HG03521 (cell line): ENCODE data around the gene ABCB10.
"Not testable (repeated sequence)": the region's sequence is repeated elsewhere in the genome, so short reads cannot be mapped to it uniquely, and the experiment has no call there.

Experiments
- ATAC-seq: cut with Tn5 transposase; IDR thresholded peaks from one replicate; pipeline ENCODE4 v1.9.1; 2021; ENCODE audit warnings: mild to moderate bottlenecking, moderate library complexity; ENCODE audit not compliant: unreplicated experiment

The ABCB10 gene

DNA sequence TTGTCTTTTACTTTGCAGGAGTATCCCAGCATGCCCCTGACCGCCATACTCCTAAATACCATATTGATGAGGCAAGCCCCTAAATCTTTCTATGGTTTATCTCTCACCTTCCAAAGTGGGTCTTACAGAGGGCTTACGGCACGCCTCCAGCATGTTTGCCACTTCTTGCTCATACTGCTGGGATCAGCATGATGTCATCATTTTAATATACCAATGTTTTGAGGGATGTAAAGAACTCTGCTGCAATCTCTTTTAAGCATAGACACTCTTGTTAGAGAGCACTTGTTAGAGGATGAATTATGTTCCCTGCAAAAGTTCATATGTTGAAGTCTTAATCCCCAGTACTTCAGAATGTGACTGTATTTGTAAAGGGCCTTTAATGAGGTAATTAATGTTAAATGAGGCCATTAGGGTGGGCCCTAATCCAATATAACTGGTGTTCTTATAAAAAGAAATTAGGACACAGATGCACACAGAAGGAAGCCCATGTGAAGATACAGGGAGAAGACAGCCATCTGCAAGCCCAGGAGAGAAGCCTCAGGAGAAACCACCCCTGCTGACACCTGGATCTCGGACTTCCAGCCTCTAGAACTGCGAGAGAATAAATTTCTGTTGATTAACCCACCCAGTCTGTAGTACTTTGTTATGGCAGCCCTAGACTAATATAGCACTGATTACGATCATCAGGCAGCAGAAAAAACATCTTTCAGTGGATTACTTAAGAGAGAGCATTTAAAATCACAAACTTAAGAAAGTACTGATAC is 16.4 kb upstream of the ABCB10 start:
- ATAC-seq: no peak

DNA sequence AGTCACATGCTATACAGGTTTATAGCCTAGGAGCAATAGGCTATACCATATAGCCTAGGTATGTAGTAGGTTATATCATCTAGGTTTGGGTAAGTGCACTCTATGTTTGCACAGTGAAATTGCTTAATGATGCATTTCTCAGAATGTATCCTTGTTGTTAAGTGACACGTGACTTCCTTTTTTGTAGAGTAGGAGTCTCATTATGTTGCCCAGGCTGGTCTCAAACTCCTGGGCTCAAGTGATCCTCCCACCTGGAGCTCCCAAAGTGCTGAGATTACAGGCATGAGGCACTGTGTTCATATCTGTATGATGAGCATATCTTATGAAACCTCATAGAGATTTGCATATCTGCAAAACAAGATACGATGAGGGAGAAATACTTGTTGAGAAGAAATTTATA is 13.8 kb upstream of the ABCB10 start:
- no peak for ATAC-seq

DNA sequence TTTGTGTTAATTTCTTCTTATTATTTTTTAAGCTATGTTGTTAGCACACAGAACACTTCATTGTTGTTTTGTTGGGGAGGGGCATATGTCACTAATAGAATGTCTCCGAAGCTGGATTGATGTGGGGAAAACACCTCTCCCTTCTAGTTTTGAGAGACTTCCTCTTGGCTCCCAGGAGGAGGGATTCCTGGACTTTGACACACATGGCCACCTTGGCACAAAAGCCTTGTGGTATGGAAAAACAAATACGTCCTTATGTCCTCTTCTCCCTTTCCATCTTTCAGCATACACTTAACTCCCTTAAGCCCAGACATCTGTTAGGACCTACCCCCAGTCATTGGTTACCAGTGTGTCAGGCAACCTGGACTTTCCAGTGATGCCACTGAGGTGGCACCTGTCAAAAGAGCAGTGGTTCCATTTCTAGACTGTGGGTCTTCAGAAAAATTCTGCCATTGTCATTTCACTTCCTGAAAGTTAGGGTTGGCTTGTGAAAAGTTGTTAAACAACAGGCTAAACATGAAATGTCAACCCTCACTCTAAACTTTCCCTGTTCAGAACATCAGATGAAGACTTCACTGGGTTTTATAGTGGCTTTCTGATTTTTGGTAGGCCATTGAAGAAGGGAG is 12.5 kb upstream of the ABCB10 start:
- no peak for ATAC-seq

DNA sequence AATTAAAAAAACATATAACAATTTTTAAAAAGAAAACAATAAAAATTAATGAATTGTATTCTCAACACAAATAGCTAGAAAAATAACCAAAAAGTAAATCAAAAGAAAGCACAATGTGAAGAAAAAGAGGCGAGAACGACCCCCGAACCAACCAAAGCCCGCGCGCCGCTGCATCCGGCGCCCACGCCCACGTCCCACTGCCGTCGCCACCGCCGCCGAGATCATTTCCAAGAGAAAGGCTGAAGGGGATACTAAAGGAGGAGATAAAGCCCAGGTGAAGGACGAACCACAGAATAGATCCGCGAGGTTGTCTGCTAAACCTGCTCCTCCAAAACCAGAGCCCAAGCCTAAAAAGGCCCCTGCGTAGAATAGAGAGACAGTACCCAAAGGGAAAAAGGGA is 11.8 kb upstream of the ABCB10 start:
- no peak for ATAC-seq

DNA sequence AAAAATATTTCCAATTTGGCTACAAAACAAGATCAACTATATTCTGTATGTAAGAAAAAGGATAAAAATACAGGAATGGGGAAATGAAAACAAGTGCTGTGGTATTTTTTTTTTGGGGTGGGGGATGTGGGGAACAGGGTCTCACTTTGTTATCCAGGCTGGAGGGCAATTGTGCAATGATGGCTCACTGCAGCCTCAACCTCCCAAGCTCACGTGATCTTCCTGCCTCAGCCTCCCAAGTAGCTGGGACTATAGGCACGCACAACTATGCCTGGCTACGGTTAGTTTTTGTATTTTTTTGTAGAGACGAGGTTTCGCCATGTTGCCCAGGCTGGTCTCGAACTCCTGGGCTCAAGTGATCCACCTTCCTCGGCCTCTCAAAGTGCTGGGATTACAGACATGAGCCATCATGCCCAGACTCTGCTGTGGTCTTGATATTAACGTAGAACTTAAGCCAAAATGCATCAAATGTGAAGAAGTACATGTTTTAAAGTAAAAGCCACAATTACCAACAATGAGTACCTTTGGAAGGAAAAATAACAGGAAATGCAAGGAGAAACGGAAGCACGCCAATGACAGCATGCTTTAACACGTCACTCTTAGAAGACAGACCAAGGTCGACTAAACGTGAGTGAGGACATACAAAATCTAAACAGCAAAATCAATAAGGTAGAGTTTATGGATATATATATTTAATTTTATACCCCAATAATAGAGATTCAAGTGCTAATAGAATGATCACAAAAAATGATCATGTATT is 8.8 kb upstream of the ABCB10 start:
- ATAC-seq: no peak

DNA sequence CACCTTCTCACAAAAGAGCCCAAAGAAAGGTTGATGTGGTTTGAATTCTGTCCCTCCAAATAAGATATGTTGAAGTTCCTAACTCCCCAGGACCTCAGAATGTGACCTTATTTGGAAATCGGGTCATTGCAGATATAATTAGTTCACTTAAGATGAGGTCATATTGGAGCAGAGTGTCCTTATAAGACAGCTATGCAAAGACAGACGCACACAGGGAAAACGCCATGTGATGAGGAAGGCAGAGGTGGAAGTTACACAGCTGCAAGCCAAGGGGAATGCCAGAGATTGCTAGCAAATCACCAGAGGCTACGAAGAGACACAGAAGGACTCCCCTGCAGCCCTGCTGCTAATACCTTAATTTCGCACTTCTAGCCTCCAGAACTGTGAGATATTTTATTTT is 5.2 kb upstream of the ABCB10 start:
- no peak for ATAC-seq

DNA sequence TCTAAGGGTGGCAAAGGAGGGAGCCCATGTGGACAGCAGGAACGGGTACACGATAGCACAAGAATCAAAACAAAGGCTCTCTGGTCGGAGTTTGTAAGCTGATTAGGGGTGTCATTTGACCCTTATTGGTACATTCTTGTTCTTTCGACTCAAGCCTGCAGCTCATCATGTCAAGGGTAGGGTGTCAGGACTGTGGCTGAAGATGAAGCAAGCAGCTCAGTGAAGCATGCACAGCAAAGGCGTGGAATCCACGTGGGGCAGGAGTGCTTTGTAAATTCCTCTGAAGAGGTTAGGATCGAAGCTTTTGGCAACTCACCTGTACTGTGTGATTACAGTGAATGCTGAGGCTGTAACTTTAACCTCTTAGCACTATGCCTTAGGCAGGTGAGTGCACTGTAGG is 4.7 kb upstream of the ABCB10 start:
- no peak for ATAC-seq

DNA sequence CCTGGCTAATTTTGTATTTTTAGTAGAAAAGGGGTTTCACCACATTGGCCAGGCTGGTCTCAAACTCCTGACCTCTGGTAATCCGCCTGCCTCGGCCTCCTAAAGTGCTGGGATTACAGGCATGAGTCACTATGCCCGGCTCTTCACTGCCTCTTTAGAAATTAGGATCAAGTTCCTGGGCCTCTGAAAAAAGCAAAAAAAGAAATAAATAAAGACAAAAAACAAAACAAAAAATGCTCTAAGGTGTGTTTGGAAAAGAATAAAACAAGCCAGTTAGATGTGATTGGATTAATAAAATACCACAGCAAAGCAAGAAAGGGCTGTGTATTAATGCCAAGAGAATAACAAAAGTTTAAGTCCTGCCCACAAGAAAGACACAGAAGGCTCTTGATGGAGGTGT is 4.2 kb upstream of the ABCB10 start:
- no peak for ATAC-seq

DNA sequence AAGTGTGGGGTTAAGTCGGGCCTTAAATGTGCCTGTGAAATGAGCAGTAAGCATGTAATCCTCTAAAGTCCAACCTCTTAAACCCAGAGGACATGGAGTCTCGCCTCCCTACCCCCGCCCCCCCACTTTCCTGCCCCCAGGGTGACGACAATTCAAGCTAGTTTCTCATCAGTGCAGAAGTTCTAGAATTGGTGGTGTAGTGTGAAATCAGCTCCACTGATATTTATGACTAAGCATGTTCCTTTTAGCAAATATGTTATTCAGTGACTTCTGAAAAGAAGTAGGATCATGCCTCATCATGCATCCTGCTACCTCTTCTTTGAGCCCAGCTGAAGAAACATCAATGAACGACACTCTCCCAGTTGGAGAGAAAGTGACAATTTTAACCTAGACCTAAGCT is 2.6 kb upstream of the ABCB10 start:
- no peak for ATAC-seq

DNA sequence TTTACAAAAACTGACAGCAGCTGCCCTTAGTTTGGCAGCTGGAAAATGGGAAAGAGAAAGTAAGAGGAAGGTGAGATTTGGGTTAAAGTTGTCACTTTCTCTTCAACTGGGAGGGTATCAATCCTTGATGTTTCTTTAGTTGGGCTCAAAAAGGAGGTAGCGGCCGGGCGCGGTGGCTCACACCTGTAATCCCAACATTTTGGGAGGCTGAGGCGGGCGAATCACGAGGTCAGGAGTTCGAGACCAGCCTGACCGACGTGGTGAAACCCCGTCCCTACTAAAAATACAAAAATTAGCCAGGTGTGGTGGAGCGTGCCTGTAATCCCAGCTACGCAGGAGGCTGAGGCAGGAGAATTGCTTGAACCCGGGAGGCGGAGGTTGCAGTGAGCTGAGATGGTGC is 1.6 kb upstream of the ABCB10 start:
- ATAC-seq: not testable (repeated sequence)

DNA sequence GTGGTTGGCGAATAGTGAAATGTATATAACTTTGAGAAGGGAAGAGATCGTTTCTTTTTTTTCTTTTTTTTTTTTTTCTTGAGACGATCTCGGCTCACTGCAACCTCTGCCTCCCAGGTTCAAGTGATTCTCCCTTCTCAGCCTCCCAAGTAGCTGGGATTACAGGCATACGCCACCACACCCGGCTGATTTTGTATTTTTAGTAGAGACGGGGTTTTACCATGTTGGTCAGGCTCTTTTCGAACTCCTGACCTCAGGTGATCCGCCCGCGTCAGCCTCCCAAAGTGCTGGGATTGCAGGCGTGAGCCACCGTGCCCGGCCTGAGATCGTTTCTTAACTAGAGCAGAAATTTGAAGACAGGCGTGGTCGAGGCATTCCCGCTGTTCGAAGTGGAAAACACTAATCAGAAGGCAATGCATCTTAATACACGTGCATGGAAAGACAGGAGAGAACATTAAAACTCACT is 862 bp upstream of the ABCB10 start:
- not testable (repeated sequence) for ATAC-seq

DNA sequence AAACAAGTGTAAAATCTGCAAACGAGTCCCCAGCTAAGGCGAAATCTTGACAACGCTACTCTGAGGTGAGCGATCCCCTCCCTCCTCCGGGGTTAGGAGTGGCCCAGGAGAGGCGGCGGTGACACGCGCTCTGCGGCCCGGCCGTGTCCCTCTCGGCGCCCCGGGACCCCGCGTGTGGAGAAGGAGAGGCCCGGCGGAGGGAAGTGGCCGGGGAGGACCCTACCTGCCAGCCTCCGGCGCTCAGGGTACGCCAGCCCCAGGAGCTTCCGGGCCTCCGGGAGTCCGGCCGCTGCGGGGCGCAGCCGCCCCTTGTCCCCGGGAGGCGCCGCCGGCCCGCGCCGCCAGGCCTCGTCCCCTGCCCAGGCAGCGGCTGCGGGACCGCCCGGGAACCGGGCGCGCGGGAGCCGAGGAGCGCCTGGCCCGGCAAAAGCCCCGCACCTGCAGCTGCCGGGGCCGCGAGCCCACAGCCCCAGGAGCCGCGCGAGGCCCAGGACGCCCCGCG is 543 bp downstream of the ABCB10 start:
- ATAC-seq: peak; percentile 23

DNA sequence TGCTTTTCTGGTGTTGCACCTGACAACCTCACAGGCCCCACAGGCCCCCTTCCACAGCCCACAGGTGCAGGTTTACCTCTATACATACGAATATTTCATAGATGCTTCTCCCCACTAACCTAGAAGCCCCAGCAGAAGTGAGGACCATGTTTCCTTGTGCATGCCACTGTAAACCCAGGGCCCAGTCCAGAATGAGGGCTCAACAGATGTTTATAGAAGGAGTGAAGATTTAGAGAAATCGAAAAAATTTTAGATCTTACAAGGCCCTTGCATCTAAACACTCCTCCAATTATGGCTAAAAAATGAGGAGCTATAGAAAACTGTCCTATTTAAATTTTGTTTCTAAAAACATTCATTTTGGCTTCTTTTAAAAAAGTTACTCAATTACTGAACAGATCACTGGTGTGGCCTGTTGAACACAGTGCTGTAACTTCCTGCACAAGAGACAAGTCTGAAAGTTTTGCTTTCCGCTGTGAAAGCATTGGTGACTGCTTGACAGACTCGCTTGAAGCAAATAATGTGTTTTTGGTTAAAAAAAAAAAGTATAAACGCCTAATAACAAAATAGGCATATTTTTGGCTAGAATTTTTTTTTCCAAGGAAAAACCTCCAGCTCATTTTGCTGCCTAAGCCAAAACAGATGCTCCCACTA is 1.2 kb downstream of the ABCB10 start:
- ATAC-seq: no peak

DNA sequence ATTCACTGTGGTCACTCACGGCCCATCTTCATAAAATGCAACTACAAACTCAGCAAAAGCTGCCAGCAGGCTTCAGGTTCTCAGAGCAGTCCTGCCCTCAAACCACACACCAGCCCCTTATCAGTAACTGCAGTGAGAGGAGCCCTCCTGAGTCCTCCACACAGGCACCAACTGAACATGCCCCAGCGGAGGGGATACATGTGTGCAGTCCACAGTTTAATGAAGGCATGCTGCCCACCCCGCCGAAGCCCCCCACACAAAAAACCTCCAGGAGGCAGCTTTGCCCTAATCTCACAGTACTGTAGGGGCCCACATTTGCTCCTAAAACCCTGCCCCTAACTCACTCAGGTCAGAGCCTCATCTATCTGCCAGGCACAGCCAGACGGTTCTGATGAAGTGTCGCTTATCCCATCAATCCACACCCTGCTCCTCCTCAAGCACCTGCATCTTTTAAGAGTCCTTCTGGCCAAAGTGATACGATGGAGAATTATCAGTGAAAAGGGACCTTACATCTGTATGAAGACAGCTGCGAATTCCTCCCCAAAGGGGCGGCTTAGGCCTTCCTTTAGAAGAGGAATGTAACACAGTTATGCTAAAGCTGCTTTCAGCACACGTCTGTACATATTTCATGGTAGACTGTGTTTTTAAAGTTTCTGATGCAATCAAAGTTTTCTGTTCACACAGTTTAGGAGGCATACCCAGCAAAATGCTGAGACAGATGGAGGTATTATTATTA is 3.5 kb downstream of the ABCB10 start:
- ATAC-seq: no peak

DNA sequence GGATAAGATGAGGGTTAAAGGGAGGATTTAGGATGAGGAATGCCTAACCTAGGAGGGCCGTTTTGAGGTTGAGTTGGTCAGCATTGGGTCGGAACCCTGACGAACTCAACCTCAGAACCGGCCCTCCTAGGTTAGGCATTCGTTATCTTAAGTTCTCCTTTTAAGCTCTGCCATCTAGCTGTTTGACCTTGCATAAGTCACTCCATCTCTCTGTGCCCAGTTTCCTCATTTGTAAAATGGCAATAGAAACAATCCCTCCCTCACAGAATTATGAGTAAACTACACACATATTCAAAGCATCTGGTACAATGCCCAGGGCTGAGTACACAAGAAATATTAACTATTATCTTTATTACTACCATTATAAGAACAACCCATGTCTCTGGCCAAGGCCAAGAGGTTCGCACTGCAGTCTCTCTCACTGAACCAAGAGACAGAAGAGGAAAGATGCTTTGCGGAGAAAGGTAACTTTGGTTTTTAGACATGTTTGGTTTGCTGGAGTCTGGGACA is 4.8 kb downstream of the ABCB10 start:
- no peak for ATAC-seq

DNA sequence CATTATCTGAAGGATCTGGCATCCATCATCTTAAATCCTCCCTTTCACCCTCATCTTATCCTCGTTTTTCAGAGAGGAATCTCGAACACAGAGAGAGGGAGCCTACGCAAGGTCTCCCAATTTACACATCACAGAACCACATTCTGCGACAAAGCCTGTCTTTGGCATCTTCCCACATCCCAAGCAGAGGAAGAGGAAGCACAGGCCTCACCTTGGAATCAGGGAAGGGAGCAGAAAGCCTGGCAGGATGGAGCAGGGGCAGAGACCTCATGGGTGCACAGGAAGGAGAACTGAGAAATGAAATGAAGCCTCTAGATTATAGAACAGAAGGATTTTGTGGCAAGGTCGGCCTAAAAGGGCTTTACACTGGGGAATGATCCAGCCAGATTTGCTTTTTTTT is 5.8 kb downstream of the ABCB10 start:
- no peak for ATAC-seq

DNA sequence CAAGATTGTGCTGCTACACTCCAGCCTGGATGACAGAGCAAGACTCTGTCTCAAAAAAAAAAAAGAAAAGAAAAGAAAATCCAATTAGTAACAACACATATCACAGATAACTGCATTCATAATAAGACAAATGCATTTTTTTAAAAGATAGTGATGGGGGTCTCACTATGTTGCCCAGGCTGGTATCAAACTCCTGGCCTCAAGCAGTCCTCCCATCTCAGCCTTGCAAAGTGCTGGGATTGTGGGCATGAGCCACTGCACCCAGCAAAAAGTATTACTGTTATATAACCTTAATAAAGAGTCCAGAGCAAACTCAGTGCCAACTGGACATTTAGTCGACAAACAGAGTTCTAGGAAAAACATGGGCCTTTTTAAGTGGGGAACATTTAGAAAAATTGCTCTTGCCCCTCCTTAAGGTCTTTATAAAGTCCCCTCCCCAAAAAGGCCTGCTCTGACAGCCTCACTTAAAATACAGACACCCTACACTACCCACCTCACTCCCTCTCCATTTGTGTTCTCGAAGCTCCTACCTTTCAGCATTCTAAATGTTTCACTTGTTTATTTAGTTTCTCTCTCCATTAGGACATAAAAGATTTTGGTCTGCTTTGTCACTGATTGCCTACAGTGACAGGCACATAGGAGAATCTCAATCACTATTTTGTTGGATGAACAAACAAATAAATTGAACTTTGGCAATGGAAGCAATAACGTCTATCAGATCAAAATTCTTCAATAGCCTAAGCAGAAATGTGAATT is 7.5 kb downstream of the ABCB10 start:
- ATAC-seq: no peak

DNA sequence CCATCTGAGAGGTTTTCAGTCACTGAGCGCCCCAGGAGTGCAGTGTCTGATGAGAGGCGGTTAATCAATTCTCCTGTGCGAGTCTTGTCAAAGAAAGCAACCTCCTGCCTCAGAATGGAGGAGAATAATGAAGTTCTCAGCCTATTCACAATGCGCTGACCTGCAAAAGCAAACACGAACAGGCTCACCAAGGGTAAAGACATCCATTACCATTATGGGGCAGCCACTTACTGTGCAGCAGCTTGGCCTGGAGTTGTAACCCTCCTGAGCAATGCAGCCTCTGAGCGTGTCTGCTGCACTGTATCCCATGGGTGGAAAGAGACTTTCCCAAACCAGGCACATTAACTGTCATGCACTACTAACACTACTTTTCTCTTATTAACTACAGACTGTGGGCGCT is 11.0 kb downstream of the ABCB10 start:
- no peak for ATAC-seq

DNA sequence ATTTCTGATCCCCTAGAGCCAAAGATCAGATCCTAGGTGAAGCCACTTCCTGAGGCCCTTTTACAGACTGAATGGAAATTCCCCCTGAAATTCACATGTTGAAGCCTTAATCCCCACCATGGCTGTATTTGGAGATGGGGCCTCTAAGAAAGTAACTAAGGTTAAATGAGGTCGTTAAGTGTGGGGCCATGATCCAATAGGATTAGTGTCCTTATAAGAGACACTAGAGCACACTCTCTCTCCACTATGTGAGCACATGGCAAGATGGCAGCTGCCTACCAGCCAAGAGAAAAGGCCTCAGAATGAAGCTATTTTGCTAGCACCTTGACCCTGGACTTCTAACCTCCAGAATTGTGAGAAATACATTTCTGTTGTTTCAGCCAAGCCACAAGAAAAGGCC is 13.9 kb downstream of the ABCB10 start:
- no peak for ATAC-seq
